Amniotic epithelial cell (primary cell): ENCODE data around the gene PPP2R1A.

Experiments used
- DNase-seq: peaks from one replicate; pipeline ENCODE4 v3.0.0-alpha.2; 2010; ENCODE audit warnings: low read depth

Gene PPP2R1A

GRCh38 chr19:52189735-52190486 lies at the start of gene PPP2R1A:
PPP2R1A (plus strand) TSS chr19:52190052; CDS start chr19:52190097, 45 bp downstream.
- DNase-seq = peak; percentile 100

DNA sequence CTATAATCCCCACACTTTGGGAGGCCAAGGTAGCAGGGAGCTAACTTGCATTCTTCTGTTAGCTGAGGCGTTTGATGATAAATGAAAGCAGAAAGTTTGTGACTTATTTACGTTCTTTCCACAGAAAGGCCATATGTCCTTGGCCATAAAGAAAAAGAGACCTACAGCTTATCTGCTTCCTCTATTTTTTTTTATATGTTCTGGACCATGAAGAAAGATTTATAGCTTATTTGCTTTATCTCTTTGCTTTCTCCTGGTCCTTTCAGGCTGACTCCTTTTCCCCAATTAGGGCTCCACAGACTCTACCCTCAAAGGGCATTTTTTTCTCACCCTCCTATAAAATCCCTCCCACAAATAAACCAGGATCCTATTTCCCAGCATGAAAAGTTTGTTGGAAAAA lies 48.6 kb upstream of the PPP2R1A start:
- DNase-seq = no peak

DNA sequence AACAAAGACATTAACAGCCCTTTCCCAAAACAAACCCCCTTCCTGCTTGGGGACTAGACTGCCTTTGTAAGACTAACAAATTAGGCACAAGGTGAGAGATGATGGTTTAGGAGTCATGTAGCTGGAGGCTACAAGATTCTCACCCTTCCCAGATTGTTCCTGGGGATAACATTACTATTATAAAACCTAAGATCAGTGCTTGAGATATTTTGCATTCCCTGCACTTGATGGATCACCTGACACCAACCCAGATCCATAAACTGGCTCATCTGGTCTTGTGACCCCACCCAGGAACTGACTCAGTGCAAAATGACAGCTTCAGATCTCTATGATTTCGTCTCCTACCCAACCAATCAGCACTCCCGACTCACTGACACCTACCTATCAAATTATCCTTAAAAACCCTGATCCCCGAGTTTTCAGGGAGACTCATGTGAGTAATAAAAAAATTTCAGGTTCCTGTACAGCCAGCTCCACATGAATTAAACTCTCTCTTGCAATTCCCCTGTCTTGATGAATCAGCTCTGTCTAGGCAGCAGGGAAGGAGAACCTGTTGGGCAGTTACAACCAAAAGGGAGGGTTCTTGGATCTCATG lies 47.8 kb upstream of the PPP2R1A start:
- no peak for DNase-seq

DNA sequence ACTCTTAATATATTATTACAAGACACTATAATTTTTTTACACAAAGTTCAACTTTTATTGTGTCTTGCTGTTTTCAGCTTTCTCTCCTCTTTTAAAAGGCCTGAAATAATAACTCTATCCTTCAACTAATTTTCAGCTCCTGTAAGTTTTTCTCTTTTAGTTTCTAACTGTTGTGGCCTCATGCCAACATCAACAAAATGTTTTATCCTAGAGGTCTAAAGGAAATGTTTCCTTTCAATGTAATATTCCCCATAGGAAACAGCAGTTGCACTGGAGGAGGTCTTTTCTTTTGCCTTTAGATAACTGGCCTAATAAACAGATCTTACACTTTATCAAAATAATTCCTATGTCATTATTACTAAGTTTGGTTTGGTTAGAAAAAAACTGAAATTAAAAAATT lies 41.6 kb upstream of the PPP2R1A start:
- no peak for DNase-seq

- DNase-seq = no peak
Observed at GRCh38 chr19:52155596-52156359, 34.1 kb upstream of the PPP2R1A start.

- no peak for DNase-seq
Observed at GRCh38 chr19:52170304-52170703, 19.5 kb upstream of the PPP2R1A start.

GRCh38 chr19:52170863-52171320 lies 19.0 kb upstream of the PPP2R1A start:
- DNase-seq = no peak

- DNase-seq = peak; percentile 57
Observed at GRCh38 chr19:52171321-52172169, 18.3 kb upstream of the PPP2R1A start, which contains the start of gene ZNF836. ZNF836 (minus strand) TSS chr19:52171621; CDS start chr19:52168072, 3,549 bp downstream.

DNA sequence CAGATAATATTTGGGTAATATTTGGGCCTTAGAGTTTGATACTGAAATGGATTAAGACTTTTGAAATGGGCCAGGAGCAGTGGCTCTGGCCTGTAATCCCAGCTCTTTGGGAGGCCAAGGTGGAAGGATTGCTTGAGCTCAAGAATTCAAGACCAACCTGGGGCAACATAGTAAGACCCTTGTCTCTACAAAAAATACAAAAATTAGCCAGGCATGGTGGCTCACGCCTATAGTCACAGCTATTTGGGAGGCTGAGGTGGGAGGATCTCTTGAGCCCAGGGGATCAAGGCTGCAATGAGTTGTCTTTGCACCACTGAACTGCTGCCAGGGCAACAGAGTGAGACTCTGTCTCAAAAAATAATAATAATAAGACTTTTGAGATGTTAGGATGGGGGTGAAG lies 17.5 kb upstream of the PPP2R1A start:
- no peak for DNase-seq

- no peak for DNase-seq
Observed at GRCh38 chr19:52176574-52176973, 13.3 kb upstream of the PPP2R1A start.

DNA sequence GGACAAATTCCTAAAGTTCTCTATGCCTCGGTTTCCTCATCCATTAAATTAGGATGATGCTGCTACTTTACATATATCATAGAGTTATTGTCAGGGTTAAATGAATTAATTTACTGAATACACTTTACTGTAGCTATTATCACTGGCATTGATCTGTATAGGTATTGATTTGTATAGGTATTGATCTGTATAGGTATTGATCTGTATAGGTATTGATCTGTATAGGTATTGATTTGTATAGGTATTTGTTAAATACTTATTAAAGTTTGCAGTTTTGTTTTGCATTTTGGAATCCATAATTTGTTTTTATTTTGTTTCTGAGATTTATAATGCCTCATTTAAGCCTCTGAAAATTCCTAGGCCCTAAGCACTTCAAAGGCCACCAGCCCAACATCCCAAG lies 2.4 kb upstream of the PPP2R1A start:
- no peak for DNase-seq

GRCh38 chr19:52188822-52189734 lies 774 bp upstream of the PPP2R1A start:
- DNase-seq = no peak

DNA sequence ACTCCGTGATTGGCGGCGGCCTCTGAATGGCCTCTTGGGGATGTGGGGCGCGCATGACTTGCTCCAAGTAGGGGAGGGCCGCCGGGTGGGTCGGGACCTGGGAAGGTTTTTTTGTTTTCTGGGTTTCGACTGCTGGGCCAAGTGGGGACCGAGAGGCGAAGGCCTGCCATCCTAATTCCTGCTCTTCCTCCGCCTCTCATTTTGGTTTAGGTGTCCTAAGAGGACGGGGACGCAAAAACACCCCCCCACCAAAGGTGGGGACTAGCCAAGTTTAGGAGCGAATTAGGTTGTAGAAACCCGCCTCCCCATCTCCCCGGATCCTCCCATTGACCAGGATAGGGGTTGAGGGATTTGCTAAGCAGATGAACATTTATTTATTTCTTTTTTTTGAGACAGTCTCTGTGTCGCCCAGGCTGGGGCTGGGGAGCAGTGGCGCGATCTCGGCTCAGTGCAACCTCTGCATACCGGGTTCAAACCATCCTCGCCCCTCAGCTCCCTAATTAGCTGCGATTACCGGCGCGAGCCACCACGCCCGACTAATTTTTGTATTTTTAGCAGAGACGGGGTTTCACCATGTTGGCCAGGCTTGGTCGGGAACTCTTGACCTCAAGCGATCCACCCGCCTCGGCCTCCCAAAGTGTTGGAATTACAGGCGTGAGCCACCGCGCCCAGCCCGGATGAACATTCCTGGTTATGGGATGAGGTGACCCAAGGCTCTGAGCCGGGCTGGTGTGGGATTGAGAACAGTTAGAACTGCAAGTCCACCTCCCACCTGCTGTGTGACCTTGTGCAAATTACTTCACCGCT lies 838 bp downstream of the PPP2R1A start:
- DNase-seq = peak; percentile 18

- no peak for DNase-seq
Observed at GRCh38 chr19:52191389-52191788, 1.5 kb downstream of the PPP2R1A start.

GRCh38 chr19:52191951-52192350 lies 2.1 kb downstream of the PPP2R1A start:
- no peak for DNase-seq

DNA sequence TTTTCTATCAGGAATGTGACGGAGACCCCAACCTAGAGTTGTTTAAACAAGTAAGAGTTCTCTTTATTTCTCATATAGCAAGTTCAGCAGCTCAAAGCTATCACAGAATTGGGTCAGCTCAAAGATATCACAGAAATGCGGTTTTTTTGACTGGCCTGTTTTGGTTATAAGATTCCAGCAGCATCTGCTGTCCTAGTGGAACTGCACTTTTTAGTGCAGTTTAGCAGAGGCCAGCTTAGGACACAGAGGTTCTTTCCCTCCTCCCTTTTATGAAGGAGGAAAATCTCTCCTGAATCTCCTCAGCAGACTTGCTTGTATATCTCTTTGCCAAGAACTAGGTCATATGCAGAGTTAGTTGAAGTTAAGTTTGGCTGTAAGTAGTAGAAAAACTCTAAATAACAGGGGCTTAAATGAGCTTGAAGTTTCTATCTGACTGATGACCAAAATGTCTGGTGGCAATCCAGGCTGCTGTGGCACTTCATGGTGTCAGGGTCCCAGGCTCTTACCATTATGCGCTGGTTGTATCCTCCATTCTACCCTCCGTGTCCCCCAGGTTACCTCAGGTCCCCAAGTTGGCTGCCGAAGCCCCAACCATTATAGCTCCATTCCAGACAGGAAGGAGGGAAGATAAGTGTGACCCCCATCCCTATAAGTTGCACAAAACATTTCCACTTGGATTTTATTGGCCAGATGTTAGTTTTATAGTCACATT lies 6.6 kb downstream of the PPP2R1A start:
- DNase-seq = no peak

DNA sequence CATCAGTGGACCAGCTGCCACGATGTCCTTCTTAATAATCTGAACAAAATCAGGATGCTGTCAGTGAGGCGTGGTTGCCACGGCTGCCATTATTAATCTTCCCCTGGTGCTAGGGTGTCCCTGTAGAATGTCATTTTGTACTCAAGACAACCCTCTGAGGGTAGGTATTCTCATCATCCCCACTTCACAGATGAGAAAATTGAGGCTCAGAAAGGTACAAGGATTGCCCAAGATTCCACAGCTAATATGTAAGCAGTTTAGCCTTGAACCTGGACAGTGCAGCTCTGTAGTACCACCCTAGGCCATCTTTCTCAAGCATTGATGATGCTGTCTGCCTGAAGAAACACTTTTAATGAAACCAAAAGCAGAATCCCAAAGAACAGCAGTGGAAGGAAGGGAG lies 8.1 kb downstream of the PPP2R1A start:
- no peak for DNase-seq

GRCh38 chr19:52198678-52199077 lies 8.8 kb downstream of the PPP2R1A start:
- no peak for DNase-seq

GRCh38 chr19:52200044-52200443 lies 10.2 kb downstream of the PPP2R1A start:
- peak; percentile 85 for DNase-seq
